Uterus (tissue), 2 donors: ENCODE data around the gene BIN2.

Source experiments
- CTCF ChIP-seq, 4 experiments: fragments of 200-600 bp in 2 of 4; fragments of 450-650 bp in 2 of 4; sonication (generic) in 2 of 4; IDR thresholded peaks; one replicate each; pipeline ENCODE4 v1.5.1; 2016 to 2019; ENCODE audit warnings: antibody characterized with exemption in 4 of 4, mild to moderate bottlenecking in 2 of 4, moderate library complexity in 1 of 4
- POLR2A ChIP-seq, 2 donors: fragments of 450-650 bp; IDR thresholded peaks; one replicate each; pipeline ENCODE4 v1.6.1; 2016; ENCODE audit warnings: antibody characterized with exemption in 2 of 2, mild to moderate bottlenecking in 1 of 2, moderate library complexity in 1 of 2

- TF ChIP-seq CTCF (IDR thresholded peaks at IDR 0.05) (no peak), POLR2A (IDR thresholded peaks at IDR 0.05) (no peak)
Measured at GRCh38 chr12:51328587-51328986, 4.6 kb upstream of the BIN2 start.
